GM12878 (cell line): Measurements from ENCODE around the gene ME1.

ENCODE experiments used
- CBX5 ChIP-seq: sonication (generic); IDR thresholded peaks from 2 replicates; pipeline ENCODE4 v1.6.1; 2016; ENCODE audit warnings: low read depth, moderate library complexity, mild to moderate bottlenecking, inconsistent platforms
- DPF2 ChIP-seq: fragments of 450-650 bp; IDR thresholded peaks from 2 replicates; pipeline ENCODE4 v1.6.1; 2017; ENCODE audit warnings: mild to moderate bottlenecking
- NBN ChIP-seq: fragments of 450-650 bp; IDR thresholded peaks from 2 replicates; pipeline ENCODE4 v1.6.1; 2016
- TARDBP ChIP-seq: IDR thresholded peaks from 2 replicates; pipeline ENCODE4 v1.6.1; 2016; ENCODE audit warnings: borderline replicate concordance
- USF1 ChIP-seq: IDR thresholded peaks from 2 replicates; pipeline ENCODE4 v1.6.1; 2011; ENCODE audit warnings: borderline replicate concordance, low read depth, mild to moderate bottlenecking, moderate library complexity, mixed read lengths, low read length; ENCODE audit not compliant: insufficient read depth; ENCODE audit errors: extremely low read length
- YBX1 ChIP-seq: fragments of 450-650 bp; IDR thresholded peaks from 2 replicates; pipeline ENCODE4 v1.6.1; 2016; ENCODE audit warnings: antibody characterized with exemption
- ZNF274 ChIP-seq: IDR thresholded peaks from one replicate; pipeline ENCODE4 v1.8.0; 2011; ENCODE audit not compliant: insufficient read length, insufficient read depth
- ZNF622 ChIP-seq: fragments of 450-650 bp; IDR thresholded peaks from 2 replicates; pipeline ENCODE4 v1.6.1; 2017; ENCODE audit warnings: mild to moderate bottlenecking, inconsistent platforms
- TF ChIP-seq, protein P1 (sequence below), 3 experiments: IDR thresholded peaks in 2 of 3; conservative IDR thresholded peaks in 1 of 3; 2 replicates each; pipeline ENCODE4 v1.5.1; 2011; ENCODE audit warnings: low read depth in 3 of 3, low read length in 3 of 3, mild to moderate bottlenecking in 3 of 3, control low read depth in 2 of 3, moderate library complexity in 2 of 3, inconsistent platforms in 1 of 3, mixed read lengths in 1 of 3; ENCODE audit not compliant: control insufficient read depth in 2 of 3, insufficient read depth in 1 of 3; ENCODE audit errors: extremely low read depth in 1 of 3
- TF ChIP-seq, protein P2 (sequence below): fragments of 450-650 bp; IDR thresholded peaks from 2 replicates; pipeline ENCODE4 v1.6.1; 2017; ENCODE audit warnings: antibody characterized with exemption, mild to moderate bottlenecking, moderate library complexity

DNA sequence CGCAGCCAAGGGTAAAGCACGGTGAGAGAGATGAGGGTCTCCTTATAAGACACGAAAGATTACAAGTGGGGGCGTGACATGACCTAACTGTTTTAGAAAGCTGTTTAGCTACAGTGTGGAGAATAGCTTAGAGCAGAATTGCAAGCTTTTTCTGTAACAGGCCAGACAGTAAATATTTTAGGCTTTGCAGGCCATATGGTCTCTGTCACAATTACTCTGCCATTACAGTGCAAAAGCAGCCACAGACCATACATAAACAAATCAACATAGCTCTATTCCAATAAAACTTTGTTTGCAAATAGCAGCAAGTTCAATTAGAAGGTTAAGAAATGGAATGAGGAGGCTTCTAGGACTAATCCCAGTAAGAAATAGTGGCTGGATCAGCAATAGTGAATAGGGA lies 254.6 kb downstream of the ME1 start:
- no peak for TF ChIP-seq ZNF274
- no peak for TF ChIP-seq YBX1
- TF ChIP-seq DPF2, result no peak
- TF ChIP-seq TARDBP, result no peak
- TF ChIP-seq, protein P1, sequence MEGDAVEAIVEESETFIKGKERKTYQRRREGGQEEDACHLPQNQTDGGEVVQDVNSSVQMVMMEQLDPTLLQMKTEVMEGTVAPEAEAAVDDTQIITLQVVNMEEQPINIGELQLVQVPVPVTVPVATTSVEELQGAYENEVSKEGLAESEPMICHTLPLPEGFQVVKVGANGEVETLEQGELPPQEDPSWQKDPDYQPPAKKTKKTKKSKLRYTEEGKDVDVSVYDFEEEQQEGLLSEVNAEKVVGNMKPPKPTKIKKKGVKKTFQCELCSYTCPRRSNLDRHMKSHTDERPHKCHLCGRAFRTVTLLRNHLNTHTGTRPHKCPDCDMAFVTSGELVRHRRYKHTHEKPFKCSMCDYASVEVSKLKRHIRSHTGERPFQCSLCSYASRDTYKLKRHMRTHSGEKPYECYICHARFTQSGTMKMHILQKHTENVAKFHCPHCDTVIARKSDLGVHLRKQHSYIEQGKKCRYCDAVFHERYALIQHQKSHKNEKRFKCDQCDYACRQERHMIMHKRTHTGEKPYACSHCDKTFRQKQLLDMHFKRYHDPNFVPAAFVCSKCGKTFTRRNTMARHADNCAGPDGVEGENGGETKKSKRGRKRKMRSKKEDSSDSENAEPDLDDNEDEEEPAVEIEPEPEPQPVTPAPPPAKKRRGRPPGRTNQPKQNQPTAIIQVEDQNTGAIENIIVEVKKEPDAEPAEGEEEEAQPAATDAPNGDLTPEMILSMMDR (IDR thresholded peaks at IDR 0.05 in 2 of 3, conservative IDR thresholded peaks at IDR 0.05 in 1 of 3; ENCODE audit: control insufficient read depth in 2 of 3, extremely low read depth in 1 of 3, insufficient read depth in 1 of 3, low read depth in 3 of 3, low read length in 3 of 3), result no peak
- TF ChIP-seq ZNF622, result no peak
- TF ChIP-seq USF1, result no peak
- no peak for TF ChIP-seq NBN
- TF ChIP-seq, protein P2, sequence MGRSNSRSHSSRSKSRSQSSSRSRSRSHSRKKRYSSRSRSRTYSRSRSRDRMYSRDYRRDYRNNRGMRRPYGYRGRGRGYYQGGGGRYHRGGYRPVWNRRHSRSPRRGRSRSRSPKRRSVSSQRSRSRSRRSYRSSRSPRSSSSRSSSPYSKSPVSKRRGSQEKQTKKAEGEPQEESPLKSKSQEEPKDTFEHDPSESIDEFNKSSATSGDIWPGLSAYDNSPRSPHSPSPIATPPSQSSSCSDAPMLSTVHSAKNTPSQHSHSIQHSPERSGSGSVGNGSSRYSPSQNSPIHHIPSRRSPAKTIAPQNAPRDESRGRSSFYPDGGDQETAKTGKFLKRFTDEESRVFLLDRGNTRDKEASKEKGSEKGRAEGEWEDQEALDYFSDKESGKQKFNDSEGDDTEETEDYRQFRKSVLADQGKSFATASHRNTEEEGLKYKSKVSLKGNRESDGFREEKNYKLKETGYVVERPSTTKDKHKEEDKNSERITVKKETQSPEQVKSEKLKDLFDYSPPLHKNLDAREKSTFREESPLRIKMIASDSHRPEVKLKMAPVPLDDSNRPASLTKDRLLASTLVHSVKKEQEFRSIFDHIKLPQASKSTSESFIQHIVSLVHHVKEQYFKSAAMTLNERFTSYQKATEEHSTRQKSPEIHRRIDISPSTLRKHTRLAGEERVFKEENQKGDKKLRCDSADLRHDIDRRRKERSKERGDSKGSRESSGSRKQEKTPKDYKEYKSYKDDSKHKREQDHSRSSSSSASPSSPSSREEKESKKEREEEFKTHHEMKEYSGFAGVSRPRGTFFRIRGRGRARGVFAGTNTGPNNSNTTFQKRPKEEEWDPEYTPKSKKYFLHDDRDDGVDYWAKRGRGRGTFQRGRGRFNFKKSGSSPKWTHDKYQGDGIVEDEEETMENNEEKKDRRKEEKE, result no peak
- no peak for TF ChIP-seq CBX5
